Activated CD4-positive, alpha-beta T cell treated with anti-CD3 and anti-CD28 coated beads, Interleukin-2, Interleukin-6, amounts not matched to agents 100 ng/mL and 50 ng/mL, durations not matched to agents 16 hours and 8 hours (primary cell): Measurements from ENCODE around the gene RANGRF.

Experiments used
- DNase-seq: peaks from one replicate; pipeline ENCODE4 v3.0.0-alpha.2; 2020

RANGRF gene

GRCh38 chr17:8314797-8315763 lies 26.6 kb downstream of the RANGRF start:
- no peak for DNase-seq

- no peak for DNase-seq
Observed at GRCh38 chr17:8315764-8316217, 27.3 kb downstream of the RANGRF start.

GRCh38 chr17:8318010-8318935 lies 29.8 kb downstream of the RANGRF start:
- DNase-seq, result no peak

GRCh38 chr17:8320262-8320661 lies 31.8 kb downstream of the RANGRF start:
- no peak for DNase-seq

DNA sequence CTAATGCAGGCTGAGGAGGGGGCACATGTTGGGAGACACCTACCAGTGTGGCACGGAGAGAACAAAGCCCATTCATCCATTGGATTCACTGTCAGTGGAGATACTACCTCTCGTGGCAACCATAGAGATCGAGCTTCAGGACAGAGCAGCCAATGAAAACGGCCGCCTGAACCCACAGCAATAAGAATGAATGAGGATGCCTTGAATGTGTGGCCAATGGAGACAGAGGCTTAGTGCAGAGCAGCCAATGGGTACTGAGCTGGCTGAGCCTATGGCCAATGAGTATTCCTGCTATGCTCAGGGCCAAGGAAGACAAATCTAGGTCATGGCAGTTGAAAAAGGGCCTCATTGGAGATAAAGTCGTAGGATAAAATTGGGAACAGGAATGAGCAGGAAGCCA lies 32.5 kb downstream of the RANGRF start:
- DNase-seq, result no peak

- no peak for DNase-seq
Observed at GRCh38 chr17:8322061-8322460, 33.6 kb downstream of the RANGRF start.

GRCh38 chr17:8324132-8324531 lies 35.7 kb downstream of the RANGRF start:
- no peak for DNase-seq

DNA sequence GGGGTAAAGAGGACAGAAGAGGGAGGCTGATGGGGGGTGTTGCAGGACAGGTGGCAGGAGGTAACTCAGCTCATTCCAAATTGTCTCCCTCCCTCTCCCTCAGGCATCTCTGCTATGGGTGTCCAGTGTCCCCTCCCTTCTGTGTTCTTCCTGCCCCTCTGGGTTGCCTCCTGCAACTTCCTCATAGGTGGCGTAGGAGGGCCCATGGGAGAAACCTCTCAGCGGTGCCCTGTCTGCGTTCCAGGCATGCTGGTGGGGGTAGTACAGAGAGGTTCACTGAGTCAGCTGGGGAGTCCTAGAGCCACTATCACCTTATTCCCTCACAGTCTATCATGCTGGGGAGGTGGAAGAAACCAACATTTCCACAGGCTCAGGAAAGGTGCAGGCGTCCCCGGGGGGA lies 36.5 kb downstream of the RANGRF start:
- no peak for DNase-seq

DNA sequence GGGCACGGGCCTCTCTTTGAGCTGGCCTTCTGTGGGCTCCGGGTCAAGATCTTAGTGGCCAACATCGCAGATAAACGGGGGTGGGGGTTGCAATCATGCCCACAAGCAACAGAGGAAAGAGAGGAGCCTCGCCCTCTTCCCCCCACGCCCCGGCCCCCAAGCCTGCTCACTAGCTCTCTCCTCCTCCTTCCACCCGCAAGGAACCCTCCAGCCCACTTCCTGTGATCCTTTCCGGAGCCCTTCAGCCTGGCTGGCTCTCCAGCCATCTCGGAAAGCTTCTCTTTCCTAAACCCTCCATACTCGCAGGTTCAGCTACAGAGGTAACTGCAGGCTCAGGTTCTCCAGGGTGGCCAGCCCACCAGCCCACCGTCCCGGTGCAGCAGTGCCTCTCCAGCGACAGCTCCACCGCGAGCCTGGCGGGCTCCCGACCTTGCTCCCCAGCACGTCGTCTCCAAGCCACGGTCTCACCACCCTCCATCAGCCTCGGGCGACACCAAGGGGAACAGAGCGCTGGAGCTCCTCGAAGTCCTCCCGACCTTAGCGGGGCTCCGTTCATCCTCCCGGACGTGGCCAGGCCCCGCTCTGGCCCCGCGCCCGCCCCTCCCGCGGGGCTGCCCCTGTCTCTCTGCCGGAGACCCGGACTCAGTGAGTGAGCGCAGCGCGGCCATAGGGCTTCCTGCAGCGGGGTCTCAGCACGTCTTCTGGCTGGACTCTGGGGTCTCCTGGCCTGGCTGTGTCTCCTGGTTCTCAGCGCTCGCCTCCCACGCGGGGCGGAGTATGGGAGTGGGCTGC lies 38.2 kb downstream of the RANGRF start:
- peak; percentile 13 for DNase-seq

DNA sequence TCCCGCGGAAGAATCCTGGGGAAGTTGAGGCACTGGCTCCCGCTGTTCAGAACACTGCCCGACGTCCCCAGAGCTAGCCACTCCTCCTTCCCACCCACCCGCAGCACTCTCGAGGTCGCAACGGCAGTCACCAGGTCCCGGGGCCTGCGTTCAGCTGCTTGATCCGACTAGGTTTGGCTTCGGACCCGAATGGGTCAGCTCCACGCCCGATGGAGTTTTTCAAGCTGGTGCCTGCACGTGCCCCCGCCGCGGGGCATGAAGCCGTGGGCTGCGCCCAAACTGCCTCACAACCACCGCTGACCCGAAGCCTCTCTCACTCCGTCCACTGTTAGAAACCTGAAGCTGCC lies 38.8 kb downstream of the RANGRF start:
- DNase-seq, result no peak

- DNase-seq, result no peak
Observed at GRCh38 chr17:8332128-8332527, 43.7 kb downstream of the RANGRF start.

DNA sequence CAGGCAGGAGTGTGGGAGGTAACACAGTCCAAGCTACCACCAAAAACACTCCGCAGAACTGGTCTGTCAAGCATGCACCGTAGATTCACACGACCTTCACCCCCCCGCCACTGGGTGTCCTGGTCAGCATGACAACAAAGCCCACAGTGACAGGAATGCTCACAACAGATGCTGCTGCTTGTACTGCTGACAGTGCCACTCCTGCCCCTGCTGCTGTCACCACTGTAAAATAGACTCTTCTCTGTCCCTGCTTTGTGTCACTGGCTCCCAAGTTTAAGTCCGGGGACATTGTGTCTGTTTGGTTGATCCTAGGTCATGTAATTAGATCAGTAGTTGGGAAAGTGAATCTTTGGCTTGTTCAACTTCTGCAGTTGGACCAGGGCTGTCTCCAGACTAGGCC lies 44.2 kb downstream of the RANGRF start:
- DNase-seq, result no peak

DNA sequence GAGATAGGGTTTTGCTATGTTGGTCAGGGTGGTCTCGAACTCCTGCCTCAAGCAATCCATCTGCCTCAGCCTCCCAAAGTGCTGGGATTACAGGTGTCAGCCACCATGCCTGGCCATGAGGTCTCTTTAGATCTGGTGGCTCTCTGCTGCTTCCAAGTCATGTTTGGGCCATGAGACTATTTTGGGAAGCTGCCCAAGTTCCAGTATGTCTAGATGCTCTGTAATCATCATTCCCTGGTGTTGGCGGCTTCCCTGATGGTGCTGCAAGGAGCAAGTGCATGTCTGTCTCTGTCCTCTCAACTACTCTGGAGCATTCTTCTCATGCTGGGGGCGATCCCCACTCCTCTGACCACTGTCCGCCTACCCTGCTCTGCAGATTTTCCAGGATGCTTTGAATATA lies 44.8 kb downstream of the RANGRF start:
- DNase-seq, result no peak

- DNase-seq, result no peak
Observed at GRCh38 chr17:8337802-8338752, 49.6 kb downstream of the RANGRF start.

DNA sequence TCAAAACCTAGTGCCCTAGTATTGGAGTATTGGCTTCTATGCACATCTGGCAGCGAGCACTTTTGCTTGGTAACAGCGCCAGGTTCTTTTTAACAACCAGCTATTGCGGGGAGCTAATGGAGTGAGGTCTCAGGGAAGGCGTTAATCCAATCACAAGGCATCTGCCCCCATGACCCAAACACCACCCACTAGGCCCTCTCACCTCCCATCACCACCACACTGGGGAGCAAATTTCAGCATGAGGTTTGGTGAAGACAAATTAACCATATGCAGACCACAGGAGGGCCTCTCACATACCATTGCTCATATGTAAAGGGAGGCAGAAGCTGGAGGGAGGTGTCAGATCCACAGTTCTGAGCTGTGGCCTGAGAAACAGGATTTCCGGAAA lies 50.3 kb downstream of the RANGRF start:
- DNase-seq, result no peak

DNA sequence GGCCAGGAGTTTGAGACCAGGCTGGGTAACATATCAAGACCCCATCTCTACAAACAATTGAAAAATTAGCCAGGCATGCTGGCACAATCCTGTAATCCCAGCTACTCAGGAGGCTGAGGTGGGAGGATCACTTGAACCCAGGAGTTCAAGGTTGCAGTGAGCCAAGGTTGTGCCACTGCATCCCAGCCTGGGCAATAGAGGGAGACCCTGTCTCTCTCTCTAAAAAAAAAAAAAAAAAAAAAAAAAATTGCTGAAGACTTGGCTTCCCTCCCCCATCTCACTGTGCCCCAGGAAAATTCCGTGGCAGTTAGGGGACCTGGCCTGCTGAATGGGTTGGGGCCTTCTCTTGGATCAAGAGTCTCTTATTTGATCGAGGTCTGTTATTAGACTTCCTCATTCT lies 51.1 kb downstream of the RANGRF start, which contains the start of gene ODF4:
ODF4 (plus strand) TSS at position 301 of the 400 bp plus-strand sequence. CDS start 212 bp downstream, outside the sequence.
- no peak for DNase-seq
